ENCODE data around the gene GFRA1.

GFRA1 gene

DNA sequence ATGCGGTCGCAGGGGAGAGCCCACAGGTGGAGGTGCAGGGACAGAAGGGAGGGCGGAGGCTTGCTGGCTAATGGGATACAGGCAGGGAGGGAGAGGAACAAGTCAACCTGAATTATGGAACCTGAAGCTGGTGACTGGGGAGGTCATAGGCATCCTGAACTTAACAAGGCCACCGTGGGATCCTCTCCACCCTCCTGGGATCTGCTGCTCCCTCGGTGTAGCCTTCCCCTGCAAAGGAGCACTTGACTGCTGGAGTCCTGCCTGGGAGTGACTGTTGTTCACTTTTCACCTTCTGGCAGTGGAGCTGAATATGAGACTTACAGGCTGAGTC lies 223.1 kb downstream of the GFRA1 start:
- no peak for DNase-seq (ENCODE audit: low spot score)
- TF ChIP-seq, protein P1, sequence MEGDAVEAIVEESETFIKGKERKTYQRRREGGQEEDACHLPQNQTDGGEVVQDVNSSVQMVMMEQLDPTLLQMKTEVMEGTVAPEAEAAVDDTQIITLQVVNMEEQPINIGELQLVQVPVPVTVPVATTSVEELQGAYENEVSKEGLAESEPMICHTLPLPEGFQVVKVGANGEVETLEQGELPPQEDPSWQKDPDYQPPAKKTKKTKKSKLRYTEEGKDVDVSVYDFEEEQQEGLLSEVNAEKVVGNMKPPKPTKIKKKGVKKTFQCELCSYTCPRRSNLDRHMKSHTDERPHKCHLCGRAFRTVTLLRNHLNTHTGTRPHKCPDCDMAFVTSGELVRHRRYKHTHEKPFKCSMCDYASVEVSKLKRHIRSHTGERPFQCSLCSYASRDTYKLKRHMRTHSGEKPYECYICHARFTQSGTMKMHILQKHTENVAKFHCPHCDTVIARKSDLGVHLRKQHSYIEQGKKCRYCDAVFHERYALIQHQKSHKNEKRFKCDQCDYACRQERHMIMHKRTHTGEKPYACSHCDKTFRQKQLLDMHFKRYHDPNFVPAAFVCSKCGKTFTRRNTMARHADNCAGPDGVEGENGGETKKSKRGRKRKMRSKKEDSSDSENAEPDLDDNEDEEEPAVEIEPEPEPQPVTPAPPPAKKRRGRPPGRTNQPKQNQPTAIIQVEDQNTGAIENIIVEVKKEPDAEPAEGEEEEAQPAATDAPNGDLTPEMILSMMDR (IDR thresholded peaks at IDR 0.05; ENCODE audit: borderline replicate concordance, control extremely low read depth, extremely low read depth, insufficient read depth, missing control alignments): no peak
- in situ Hi-C loops (cut with MboI; ENCODE audit: low sequenced_read_pairs, unreplicated experiment): no loop called here

DNA sequence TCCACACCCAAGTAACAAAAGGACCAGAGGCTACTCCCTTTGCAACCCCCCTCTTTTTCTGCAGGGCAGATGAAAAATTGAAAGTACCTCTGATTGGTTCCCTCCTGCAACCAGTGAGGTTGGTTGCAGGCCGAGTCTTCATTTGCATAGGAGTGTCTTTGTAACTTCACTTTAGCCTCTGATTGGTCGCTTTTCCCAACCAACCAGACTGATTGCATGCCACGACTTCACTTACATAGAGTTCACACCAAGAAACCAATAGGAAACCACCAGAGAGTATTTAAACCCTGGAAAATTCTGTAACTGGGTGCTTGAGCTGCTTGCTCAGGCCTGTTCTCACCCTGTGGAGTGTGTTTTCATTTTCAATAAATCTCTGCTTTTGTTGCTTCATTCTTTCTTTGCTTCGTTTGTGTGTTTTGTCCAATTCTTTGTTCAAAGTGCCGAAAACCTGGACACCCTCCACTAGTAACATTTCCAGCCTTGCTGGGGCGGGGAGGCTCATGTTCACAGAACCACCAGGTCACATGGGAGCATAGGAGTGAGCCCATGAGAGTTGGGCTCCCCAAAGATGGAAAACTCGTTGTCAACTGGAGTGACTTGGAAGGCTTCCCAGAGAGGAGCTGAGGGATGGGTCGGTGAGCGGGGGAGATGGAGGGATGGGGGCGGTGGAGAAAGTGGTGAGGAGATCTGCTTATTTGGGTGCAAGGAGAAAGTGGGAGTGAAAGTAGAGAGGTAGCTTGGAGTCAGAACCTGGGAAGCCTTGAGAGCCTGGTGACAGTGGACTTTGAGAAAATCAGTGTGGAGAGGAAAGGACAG lies 223.6 kb downstream of the GFRA1 start:
- TF ChIP-seq, protein P1 (IDR thresholded peaks at IDR 0.05; ENCODE audit: borderline replicate concordance, control extremely low read depth, extremely low read depth, insufficient read depth, missing control alignments): no peak
- in situ Hi-C loops (cut with MboI; ENCODE audit: low sequenced_read_pairs, unreplicated experiment): no loop called here
- DNase-seq (ENCODE audit: low spot score): no peak

DNA sequence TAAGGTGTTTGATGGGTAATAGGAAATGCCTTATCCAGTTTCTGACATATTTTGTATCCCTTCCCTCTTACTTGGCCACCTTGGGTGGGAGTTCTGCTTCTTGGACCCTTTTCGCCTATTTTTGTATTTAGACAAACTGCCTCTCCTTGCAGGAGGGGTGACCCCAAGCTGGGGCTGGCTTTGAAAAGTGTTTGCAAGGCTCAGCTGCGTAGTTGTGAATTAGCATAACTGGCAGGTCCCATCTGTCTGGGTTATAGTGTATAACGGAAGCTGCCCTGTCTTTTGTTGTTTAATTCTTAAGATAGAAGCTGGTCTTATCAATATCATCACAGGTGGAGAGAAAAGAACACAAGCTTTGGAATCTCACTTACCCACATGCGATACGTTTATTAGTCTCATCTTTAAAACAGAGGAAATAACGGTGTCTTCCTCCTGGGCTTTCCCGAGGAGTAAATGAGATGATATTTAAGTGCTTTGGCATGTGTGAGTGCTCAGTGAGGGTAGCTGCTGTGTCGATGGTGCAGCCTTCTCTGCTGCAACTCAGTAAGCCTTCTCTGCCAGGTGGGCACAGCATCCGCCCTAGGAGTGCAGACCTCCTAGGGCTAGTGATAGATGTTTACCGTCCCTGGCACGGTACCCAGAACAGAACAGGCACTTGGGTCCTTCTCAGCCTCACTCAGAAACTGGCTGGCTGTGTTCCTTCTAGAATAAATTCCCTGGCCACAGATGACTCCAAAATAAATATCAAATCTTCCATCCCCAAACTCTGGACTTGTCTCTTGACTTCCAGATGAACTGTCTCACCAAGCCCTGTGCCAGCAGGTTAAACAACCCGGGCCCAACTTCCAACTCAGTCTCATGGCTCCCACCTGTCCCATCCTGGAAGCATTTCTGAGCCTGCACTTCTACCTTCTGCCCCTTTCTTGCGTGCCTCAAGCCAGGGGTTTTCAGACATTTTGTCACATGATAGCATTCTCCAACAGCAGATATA lies 227.3 kb downstream of the GFRA1 start:
- TF ChIP-seq, protein P1 (IDR thresholded peaks at IDR 0.05; ENCODE audit: borderline replicate concordance, control extremely low read depth, extremely low read depth, insufficient read depth, missing control alignments): no peak
- no peak for DNase-seq (ENCODE audit: low spot score)
- in situ Hi-C loops (cut with MboI; ENCODE audit: low sequenced_read_pairs, unreplicated experiment): no loop called here

DNA sequence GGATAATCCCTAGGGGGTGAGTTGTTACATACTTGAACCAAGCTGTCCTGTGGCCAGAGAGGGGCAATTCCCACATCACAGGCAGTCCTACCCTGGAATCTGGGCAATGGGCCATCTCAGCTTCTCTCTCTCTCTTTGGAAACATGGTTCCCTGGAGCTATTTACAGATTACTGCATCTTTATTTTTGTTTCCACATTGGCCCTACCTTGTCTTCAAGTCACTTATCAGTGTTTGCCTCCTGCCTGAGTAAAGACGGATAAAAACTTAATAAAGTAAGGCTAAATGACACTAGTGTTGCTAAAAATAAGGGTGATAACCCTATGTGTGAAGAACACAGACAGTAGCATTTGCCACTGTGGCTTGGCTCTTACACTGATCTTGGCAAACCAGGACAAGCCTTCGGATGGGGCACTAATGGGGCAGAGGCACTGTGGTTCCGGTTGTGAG lies 228.2 kb downstream of the GFRA1 start:
- TF ChIP-seq, protein P1 (IDR thresholded peaks at IDR 0.05; ENCODE audit: borderline replicate concordance, control extremely low read depth, extremely low read depth, insufficient read depth, missing control alignments): no peak
- DNase-seq (ENCODE audit: low spot score): no peak
- in situ Hi-C loops (cut with MboI; ENCODE audit: low sequenced_read_pairs, unreplicated experiment): no loop called here

DNA sequence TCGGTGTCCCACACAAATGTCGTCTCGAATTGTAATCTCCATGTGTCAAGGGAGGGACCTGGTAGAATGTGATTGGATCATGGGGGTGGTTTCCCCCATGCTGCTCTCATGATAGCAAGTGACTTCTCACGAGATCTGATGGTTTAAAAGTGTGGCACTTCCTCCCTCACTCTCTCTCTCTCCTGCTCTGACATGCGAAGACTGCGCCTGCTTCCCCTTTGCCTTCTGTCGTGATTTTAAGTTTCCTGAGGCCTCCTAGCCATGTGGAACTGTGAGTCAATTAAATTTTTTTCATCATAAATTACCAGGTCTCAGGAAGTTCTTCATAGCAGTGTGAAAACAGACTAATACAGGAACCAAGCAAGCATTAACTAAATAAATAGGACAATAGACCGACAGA lies 229.1 kb downstream of the GFRA1 start:
- DNase-seq (ENCODE audit: low spot score): no peak
- TF ChIP-seq, protein P1 (IDR thresholded peaks at IDR 0.05; ENCODE audit: borderline replicate concordance, control extremely low read depth, extremely low read depth, insufficient read depth, missing control alignments): no peak
- in situ Hi-C loops (cut with MboI; ENCODE audit: low sequenced_read_pairs, unreplicated experiment): no loop called here

DNA sequence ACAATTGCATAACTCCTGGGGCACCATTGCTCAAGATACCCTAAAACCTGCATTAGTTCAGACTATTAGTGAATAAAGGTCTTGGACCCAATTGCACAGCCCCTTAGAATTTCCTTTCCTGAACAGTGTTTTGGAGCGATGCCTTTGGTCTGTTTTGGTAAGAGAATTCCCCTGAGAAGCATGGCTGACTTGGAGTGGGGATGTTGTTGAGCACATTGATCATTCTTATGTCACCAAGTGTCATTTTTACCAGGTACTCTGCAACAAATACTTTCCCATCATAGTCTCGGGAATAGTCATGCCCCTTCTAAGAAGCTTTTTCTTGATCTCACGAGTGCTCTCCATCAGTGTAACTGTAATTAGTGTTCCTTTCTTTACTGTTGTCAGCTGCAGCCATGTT lies 229.7 kb downstream of the GFRA1 start:
- in situ Hi-C loops (cut with MboI; ENCODE audit: low sequenced_read_pairs, unreplicated experiment): no loop called here
- no peak for DNase-seq (ENCODE audit: low spot score)
- TF ChIP-seq, protein P1 (IDR thresholded peaks at IDR 0.05; ENCODE audit: borderline replicate concordance, control extremely low read depth, extremely low read depth, insufficient read depth, missing control alignments): no peak

All from GM13976 (cell line).